Ishikawa (cell line): ENCODE data around the gene ANO3.

Experiments used
- CEBPB ChIP-seq: IDR thresholded peaks from 2 replicates; pipeline ENCODE4 v1.6.1; 2012
- CREB1 ChIP-seq: IDR thresholded peaks from 2 replicates; pipeline ENCODE4 v1.6.1; 2012; ENCODE audit warnings: low read depth
- EGR1 ChIP-seq: IDR thresholded peaks from 2 replicates; pipeline ENCODE4 v1.6.1; 2012
- EP300 ChIP-seq: IDR thresholded peaks from 2 replicates; pipeline ENCODE4 v1.6.1; 2012; ENCODE audit warnings: borderline replicate concordance
- FOXM1 ChIP-seq: IDR thresholded peaks from 2 replicates; pipeline ENCODE4 v1.6.1; 2012; ENCODE audit warnings: low read depth, borderline replicate concordance
- MAX ChIP-seq: IDR thresholded peaks from 2 replicates; pipeline ENCODE4 v1.6.1; 2012
- NFIC ChIP-seq: IDR thresholded peaks from 2 replicates; pipeline ENCODE4 v1.6.1; 2012
- RAD21 ChIP-seq: IDR thresholded peaks from 2 replicates; pipeline ENCODE4 v1.6.1; 2012; ENCODE audit warnings: low read depth
- TAF1 ChIP-seq: IDR thresholded peaks from 2 replicates; pipeline ENCODE4 v1.6.1; 2012; ENCODE audit warnings: low read depth, mild to moderate bottlenecking
- TCF12 ChIP-seq: IDR thresholded peaks from 2 replicates; pipeline ENCODE4 v1.6.1; 2012; ENCODE audit warnings: low read depth
- TEAD4 ChIP-seq: IDR thresholded peaks from 2 replicates; pipeline ENCODE4 v1.6.1; 2012
- YY1 ChIP-seq: IDR thresholded peaks from 2 replicates; pipeline ENCODE4 v1.6.1; 2012; ENCODE audit warnings: low read depth
- ZBTB7A ChIP-seq: IDR thresholded peaks from 2 replicates; pipeline ENCODE4 v1.6.1; 2012; ENCODE audit warnings: low read depth
- TF ChIP-seq, protein P1 (sequence below): IDR thresholded peaks from 2 replicates; pipeline ENCODE4 v1.6.1; 2012
- TF ChIP-seq, protein P2 (sequence below): IDR thresholded peaks from 2 replicates; pipeline ENCODE4 v1.6.1; 2012; ENCODE audit warnings: low read depth, mild to moderate bottlenecking

Gene ANO3

GRCh38 chr11:26443617-26444016, 111.7 kb downstream of the ANO3 start:
- TF ChIP-seq, protein P1, sequence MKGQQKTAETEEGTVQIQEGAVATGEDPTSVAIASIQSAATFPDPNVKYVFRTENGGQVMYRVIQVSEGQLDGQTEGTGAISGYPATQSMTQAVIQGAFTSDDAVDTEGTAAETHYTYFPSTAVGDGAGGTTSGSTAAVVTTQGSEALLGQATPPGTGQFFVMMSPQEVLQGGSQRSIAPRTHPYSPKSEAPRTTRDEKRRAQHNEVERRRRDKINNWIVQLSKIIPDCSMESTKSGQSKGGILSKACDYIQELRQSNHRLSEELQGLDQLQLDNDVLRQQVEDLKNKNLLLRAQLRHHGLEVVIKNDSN: no peak
- no peak for TF ChIP-seq RAD21
- no peak for TF ChIP-seq MAX
- TF ChIP-seq CEBPB: no peak
- no peak for TF ChIP-seq YY1
- TF ChIP-seq NFIC: no peak
- TF ChIP-seq EGR1: no peak
- no peak for TF ChIP-seq EP300
- TF ChIP-seq, protein P2, sequence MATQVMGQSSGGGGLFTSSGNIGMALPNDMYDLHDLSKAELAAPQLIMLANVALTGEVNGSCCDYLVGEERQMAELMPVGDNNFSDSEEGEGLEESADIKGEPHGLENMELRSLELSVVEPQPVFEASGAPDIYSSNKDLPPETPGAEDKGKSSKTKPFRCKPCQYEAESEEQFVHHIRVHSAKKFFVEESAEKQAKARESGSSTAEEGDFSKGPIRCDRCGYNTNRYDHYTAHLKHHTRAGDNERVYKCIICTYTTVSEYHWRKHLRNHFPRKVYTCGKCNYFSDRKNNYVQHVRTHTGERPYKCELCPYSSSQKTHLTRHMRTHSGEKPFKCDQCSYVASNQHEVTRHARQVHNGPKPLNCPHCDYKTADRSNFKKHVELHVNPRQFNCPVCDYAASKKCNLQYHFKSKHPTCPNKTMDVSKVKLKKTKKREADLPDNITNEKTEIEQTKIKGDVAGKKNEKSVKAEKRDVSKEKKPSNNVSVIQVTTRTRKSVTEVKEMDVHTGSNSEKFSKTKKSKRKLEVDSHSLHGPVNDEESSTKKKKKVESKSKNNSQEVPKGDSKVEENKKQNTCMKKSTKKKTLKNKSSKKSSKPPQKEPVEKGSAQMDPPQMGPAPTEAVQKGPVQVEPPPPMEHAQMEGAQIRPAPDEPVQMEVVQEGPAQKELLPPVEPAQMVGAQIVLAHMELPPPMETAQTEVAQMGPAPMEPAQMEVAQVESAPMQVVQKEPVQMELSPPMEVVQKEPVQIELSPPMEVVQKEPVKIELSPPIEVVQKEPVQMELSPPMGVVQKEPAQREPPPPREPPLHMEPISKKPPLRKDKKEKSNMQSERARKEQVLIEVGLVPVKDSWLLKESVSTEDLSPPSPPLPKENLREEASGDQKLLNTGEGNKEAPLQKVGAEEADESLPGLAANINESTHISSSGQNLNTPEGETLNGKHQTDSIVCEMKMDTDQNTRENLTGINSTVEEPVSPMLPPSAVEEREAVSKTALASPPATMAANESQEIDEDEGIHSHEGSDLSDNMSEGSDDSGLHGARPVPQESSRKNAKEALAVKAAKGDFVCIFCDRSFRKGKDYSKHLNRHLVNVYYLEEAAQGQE: no peak
- no peak for TF ChIP-seq TAF1
- TF ChIP-seq FOXM1: no peak
- no peak for TF ChIP-seq ZBTB7A
- no peak for TF ChIP-seq TEAD4

DNA sequence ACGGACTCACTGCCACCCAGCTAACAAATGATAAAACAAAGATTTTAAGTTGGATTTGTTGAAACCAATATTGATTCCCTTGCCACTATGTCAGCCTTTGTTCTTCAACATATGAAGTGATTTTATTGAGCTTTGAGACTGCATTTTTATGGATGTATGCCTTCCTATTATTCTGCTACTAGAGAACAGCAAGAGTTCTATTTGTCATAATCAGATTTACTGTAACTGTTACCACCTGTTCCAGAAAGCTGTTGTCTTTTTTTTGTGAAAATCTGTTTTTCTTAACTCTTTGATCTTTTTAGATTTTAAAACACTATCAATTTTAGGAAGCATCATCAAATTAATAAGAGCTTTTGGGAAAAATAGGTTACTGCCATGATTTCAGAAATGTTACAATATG, 125.7 kb downstream of the ANO3 start:
- TF ChIP-seq RAD21 (no peak), TEAD4 (no peak), FOXM1 (no peak), EP300 (no peak), TAF1 (no peak), MAX (no peak), YY1 (no peak)

DNA sequence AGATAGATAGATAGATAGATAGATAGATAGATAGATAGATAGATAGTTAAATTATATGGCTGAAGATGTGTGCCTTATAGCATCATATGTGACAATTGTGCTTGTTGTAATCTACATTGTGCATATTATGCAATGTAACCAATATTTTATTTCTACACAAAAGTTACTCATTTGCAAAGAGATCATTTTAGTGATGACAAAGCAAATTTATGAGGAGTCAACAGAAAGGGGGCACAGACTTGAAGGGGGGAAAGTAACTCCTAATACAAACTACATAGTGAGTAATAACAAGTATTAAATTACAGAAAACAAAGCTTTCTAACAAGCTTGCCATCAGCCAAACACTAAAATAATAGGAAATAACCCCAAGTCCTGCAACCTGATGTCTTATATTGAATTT, 133.3 kb downstream of the ANO3 start:
- TF ChIP-seq ZBTB7A (no peak), NFIC (no peak), CREB1 (no peak)

GRCh38 chr11:26467506-26467905, 135.6 kb downstream of the ANO3 start:
- TF ChIP-seq CREB1: no peak
- TF ChIP-seq EP300: no peak

DNA sequence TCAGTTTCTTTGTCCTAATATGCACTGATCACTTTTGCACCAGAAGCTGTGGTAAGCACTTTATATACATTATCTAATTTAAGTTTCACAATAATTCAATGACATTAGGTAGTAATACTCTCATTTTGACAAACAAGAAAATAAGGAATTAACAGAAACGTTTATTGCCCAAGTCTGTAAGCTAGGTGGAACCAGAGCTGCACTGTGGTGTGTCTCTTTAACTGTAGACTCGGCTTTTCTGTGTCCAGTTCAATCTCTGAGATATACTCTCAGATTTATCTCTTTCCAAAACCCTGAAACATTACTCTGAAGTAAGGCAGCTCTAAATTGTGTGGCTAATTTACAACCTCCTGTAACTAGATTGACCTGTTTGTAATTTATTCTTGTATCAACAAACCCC, 139.1 kb downstream of the ANO3 start:
- TF ChIP-seq FOXM1 (no peak), EGR1 (no peak), MAX (no peak)

GRCh38 chr11:26473216-26474194, 141.6 kb downstream of the ANO3 start:
- TF ChIP-seq EP300 (no peak), EGR1 (no peak), ZBTB7A (no peak), TCF12 (no peak), CEBPB (no peak), TAF1 (no peak)

- TF ChIP-seq RAD21 (no peak), FOXM1 (no peak), TEAD4 (no peak), MAX (no peak), YY1 (no peak), NFIC (no peak), CREB1 (no peak), ZBTB7A (no peak), EP300 (no peak), CEBPB (no peak)
- TF ChIP-seq, protein P1: no peak
- TF ChIP-seq, protein P2: no peak
These were observed 142.5 kb downstream of the ANO3 start for GRCh38 chr11:26474401-26474800.
